ENCODE data around the gene MOGAT1.

DNA sequence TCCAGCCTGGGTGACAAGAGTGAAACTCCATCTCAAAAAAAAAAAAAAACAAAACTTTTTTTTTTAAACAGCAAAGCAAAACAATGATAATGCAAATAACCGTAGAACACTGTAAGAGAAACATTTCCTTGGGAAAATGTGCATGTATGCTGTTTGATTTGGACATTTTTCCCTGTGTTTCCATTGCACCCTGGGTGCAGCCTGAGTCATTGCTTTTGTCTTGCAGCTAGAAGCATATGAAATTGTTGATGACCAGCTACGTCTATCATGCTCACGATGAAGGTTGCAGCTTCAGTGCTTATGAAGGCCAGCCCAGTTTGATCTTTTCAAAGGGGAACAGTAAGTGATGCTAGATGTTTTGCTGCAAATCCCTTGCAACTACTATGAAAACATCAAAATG, 41.5 kb downstream of the MOGAT1 start:
- TF ChIP-seq, protein P1, sequence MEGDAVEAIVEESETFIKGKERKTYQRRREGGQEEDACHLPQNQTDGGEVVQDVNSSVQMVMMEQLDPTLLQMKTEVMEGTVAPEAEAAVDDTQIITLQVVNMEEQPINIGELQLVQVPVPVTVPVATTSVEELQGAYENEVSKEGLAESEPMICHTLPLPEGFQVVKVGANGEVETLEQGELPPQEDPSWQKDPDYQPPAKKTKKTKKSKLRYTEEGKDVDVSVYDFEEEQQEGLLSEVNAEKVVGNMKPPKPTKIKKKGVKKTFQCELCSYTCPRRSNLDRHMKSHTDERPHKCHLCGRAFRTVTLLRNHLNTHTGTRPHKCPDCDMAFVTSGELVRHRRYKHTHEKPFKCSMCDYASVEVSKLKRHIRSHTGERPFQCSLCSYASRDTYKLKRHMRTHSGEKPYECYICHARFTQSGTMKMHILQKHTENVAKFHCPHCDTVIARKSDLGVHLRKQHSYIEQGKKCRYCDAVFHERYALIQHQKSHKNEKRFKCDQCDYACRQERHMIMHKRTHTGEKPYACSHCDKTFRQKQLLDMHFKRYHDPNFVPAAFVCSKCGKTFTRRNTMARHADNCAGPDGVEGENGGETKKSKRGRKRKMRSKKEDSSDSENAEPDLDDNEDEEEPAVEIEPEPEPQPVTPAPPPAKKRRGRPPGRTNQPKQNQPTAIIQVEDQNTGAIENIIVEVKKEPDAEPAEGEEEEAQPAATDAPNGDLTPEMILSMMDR (IDR thresholded peaks at IDR 0.05): no peak
- TF ChIP-seq REST (IDR thresholded peaks at IDR 0.05; ENCODE audit: insufficient read depth in 1 of 2, low read depth in 2 of 2, low read length in 1 of 2) (no peak), TCF7L2 (IDR thresholded peaks at IDR 0.05; ENCODE audit: low read depth, low read length) (no peak), POLR2AphosphoS5 (IDR thresholded peaks at IDR 0.05; ENCODE audit: low read depth, low read length) (no peak)
